HG02588 (cell line): Measurements from ENCODE around the gene CCDC122.
"Not testable (repeated sequence)": the region's sequence is repeated elsewhere in the genome, so short reads cannot be mapped to it uniquely, and the experiment has no call there.

ENCODE experiments used
- ATAC-seq: cut with Tn5 transposase; IDR thresholded peaks from one replicate; pipeline ENCODE4 v1.9.1; 2021; ENCODE audit warnings: mild to moderate bottlenecking, moderate library complexity; ENCODE audit not compliant: unreplicated experiment

Gene CCDC122

DNA sequence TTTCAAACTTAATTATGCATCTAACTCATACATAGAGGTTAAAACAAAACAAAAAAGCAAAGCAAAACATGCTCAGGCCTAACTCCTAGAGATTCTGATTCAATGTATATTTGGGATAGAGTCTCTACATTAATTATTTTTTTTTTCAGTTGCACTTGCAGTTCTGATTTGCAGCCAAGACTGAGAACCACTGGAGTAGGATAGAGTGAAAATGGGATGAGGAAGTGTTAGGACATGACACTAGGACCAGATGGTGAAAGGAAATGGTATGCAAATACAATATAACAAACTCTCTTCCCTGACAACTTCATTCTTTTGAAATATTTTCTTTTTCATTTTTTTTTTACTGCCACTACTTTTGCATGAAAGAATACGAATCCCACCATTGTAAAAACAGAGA lies 1.8 kb downstream of the CCDC122 start:
- no peak for ATAC-seq

DNA sequence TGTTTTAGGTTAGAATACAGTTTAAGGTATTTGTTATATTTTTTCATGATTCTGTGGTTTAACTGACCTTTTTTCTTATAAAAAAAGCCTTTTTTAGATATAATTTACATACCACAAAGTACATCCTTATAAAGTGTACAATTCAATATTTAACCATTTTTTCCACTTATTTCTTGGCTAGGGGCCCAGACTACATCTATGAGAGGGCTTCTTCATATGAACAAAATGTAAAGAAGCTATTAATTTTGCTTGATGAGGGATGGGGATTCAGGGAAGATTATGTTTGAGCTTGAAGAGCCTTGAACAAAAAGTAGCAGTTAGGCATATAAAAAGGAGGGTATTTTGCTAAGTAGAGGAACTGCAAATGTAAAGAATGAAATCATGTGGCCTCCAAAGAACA lies 2.2 kb downstream of the CCDC122 start:
- no peak for ATAC-seq

DNA sequence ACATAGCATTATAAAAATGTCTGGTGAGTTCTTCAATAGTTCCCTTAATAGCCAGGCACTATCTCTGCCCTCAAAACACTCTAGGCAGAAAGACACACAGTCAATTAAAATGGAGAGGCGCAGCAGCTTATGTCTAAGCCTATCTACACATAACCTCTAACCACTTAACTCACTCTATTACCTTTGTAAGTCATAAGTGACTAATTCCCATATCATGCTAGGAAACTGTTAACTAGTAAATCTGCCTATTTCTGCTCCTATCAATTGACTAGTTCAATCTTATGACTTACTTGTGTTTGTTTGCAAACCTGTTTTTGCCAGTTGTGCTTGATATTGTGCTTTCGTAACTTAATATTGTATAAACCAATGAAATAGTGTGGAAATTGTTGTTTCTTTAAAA lies 3.2 kb downstream of the CCDC122 start:
- ATAC-seq = no peak

DNA sequence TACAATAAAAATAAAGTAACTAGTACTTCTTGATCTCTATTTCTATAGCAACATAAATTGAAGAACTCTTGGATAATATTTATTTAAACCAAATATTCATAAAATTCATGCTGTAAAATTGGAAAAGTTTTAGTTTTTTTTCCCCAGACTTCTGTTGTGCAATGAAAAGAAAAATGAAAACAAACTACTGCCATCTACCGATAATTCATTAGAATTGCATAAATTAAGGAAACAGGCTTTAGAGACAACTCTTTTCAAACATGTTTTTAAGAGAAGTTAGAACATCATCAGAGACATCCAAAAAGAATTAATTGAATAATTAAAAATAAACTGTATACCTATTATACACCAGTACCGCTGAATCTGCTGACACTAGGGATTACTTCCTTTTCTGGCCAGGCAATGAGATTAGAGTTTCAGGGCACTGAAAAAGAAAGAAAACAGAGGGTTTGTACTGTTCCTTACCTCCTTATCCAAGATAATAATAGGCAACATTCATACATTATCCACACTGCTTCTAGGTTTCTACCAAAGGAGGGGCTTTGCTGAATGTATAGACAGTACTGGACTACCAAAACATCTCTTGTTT lies 4.9 kb downstream of the CCDC122 start:
- ATAC-seq = no peak

DNA sequence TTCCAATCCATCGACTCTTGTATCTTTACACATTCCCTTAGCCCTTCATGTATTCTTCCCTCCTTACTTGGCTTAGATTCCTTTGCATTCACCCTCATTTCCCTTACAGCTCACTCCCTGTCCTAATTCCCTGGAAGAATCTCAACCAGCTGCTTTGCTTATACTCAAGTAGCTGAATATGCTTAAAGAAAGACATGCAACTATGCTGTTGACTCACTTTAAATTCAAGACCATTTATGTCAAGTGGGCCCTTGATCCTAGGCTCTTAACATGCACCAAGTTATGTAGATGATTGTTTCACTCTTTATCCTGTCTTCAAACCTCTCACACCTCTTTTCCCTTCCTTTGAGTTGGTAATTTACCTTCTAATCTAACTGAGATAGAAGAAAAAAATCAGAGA lies 7.4 kb downstream of the CCDC122 start:
- no peak for ATAC-seq

DNA sequence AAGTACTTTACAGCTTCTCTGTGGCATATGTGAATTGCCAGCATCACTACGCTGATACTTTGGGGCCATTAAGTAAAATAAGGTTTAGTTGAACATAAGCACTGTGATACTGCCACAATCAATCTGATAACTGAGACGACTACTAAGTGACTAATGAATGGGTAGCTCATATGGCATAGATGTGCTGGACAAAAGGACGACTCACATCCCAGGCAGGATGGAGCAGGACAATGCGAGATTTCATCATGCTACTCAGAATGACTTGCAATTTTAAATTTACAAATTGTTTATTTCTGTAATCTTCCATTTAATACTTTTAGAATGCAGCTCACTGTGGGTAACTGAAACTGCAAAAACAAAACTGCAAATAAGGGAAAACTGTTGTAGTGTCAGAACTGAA lies 13.6 kb downstream of the CCDC122 start:
- ATAC-seq = no peak

DNA sequence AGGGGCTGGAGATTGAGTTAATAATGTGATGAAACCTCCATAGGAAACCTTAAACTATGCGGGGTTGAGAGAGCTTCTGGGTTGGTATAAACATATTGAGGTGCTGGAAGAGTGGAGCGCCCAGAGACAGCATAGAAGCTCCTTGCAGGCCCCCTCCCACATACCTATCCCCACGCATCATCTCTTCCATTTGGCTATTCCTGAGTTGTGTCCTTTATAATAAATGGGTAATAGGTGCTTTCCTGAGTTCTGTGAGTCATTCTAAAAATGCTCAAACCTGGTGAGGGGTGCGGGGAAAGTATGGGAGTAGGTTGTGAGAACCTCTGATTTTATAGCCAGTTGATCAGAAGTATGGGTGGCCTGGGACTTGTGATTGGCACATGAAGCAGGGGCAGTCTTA lies 14.6 kb downstream of the CCDC122 start:
- no peak for ATAC-seq

DNA sequence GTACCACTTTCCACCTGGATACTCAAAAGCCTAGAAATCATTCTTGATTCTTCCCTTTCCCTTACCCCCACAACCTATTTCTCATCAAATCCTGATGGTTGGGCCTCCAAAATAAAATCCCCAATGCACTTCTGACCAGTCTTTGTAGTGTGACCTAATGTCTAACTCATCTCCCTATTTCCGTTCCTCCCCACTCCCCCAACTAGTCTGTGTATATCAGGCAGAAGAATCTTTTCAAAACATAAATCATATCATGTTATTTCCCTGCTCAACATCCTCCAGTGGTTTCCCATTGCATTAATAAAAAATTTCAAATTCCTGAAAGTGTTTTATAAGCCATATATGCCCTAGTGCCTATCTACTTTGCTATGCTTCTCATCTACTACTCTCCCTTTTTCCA lies 17.7 kb downstream of the CCDC122 start:
- ATAC-seq = no peak

DNA sequence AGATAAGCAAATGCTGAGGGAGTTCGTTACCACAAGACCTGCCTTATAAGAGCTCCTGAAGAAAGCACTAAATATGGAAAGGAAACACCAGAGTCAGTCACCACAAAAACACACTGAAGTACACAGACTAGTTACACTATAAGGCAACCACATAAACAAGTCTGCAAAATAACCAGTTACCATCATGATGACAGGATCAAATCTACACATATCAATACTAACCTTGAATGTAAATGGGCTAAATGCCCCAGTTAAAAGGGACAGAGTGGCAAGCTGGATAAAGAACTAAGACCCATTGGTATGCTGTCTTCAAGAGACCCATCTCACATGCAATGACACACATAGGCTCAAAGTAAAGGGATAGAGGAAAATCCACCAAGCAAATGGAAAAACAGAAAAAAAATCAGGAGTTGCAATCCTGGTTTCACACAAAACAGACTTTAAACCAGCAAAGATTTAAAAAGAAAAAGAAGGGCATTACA lies 26.6 kb downstream of the CCDC122 start:
- no peak for ATAC-seq

DNA sequence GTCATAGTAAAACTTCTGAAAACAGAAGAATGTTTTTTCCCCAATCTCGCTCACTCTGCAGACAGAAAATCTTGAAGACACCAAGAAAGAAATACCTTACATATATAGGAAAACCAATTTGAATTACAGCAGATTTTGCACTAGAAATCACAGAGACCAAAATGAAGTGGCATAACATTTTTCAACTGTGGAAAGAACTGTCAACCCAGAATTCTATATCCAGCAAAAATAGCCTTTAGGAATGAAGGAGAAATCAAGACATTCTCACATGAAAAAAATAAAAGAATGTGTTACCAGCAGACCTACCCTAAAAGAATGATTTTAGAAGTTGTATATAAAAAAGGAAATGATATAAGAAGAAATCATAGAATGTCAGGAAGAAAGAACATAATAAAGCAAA lies 28.7 kb downstream of the CCDC122 start:
- ATAC-seq = no peak

DNA sequence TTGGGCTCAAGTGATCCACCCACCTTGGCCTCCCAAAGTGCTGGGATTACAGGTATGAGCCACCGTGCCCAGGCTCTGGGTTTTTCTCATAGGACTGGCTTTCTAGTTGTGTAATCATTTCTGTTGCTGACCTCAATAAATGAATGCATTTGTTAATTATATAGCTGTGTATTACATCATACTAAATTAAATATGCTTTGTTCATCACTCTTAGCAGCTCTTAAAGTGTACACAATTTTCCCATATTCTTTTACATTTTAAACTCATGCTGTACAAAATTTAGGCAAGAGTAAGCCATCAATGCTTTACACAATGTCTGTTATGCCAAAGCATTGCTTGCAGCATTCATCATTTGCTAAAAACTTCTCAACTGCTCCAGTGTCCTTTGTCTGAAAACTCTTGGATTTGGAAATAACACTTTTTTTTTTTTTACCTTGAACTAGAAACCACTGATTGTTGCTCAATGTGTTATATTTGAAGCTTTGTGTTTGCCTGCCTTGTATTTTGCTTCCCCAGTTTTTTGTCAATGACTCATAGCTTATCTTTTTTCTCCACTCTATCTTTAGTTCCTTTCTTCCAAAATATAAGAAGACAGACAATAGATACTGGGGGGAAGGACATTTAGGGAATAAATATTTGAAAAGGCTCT lies 31.4 kb downstream of the CCDC122 start:
- ATAC-seq = no peak

DNA sequence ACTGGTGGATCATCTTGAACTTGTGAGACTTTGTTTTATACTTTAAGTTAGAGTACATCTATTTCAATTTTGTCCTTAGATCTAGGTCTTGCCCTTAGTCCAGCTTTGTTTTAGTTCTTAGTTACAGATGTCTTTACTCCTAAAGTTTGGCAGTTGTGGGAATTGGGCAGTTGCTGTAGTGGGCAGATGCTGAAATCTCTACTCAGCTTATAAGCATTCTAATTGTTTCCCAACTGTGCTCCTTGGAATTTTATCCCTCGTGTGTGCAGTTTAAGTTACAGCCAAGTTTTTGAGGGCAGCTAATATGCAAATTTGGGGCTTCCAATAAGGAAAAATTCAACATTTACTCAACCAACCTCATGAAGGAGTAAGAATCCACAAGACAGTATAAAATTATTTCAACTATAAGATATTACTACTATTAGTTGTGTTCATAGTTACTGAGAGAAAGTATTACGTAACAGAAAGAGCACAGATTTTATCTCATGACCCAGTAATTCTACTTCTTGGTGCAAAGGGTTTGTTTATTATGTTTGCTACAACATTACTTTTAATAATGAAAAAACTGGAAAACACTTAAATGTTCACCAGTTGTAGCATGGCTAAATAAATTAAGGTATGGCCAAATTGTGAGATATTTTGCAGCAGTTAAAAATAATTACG lies 32.9 kb downstream of the CCDC122 start:
- no peak for ATAC-seq

DNA sequence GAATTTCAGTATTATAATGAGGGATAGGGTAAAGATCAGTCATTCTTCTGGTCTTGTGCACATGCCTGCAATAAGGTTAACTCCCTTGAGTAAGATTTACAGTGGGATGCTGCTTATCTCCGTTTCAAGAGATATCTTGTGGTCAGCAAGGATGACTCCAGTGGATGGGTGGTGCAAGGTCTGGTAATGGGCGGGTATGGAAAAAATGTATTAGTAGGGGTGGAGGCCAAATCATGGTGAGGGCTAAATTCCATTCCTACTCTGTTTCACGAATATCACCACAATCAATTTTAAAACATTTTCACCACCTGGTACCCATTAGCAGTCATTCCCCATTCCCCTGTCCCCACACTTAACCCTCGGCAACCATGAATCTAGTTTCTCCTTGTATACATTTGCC lies 40.6 kb downstream of the CCDC122 start:
- ATAC-seq = no peak

DNA sequence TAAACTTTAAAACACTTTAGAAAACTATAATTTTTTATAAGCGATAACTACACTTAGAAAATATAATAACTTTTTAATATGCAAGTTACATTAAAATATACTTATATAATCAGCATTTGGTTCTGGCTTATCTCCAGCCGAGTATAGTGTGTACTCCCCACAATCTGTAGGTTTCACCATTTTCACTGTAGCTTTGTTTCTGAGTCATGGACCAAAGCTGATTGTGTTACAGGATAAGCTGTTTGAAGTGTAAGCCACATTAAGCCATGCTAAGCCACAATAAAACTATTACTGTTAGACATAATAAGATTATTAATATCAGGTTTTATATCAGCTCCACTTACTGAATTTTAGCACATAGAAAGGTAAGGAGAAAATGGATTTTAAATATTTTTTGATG lies 43.8 kb downstream of the CCDC122 start:
- ATAC-seq = no peak

DNA sequence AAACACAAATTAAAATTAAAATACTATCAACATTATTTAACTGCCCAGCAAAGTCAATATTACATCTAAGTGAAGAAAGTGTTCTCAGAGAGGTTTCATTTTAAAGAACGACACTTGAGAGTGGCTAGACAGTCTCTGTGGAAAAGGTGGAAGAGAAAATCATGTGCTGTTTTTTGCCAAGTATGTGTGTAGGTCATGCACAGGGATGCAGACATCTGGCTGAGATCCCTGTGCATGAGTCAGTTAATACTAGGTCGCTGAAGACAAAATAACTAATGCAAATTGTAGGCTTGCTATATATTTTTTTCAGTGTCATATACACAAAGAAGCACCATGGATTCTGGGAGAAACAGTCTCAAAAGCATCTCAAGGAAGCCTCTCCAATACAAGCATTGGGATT lies 48.5 kb downstream of the CCDC122 start:
- no peak for ATAC-seq

DNA sequence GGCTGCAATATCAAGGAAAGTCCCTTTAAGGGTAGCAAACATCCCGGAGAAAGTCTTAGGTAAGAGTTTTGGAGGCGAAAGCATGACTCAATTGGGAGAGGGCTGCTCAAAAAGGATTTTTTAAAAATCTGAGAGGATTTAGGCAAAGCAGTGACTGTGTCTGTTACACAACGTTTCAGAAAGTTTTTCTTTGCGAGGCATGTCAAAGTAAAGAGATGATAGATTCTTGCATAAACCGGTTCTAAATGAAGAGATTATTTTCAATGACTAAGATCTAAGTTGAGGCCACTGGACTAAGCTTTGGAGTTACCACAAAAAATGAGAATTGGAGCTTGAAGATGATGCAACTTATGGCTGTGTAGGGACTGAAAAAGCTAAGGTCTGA lies 49.1 kb downstream of the CCDC122 start:
- no peak for ATAC-seq

DNA sequence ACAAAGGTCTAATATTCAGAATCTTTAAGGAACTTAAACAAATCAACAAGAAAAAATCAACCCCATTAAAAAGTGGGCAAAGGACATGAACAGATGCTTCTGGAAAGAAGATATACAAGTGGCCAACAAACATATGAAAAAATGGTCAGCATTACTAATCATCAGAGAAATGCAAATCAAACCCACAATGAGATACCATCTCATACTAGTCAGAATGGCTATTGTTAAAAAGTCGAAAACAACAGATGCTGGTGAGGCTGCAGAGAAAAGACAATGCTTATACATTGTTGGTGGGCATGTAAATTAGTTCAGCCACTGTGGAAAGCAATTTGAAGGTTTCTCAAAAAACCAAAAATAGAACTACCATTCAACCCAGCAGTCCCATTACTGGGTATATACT lies 54.9 kb downstream of the CCDC122 start:
- ATAC-seq = not testable (repeated sequence)

DNA sequence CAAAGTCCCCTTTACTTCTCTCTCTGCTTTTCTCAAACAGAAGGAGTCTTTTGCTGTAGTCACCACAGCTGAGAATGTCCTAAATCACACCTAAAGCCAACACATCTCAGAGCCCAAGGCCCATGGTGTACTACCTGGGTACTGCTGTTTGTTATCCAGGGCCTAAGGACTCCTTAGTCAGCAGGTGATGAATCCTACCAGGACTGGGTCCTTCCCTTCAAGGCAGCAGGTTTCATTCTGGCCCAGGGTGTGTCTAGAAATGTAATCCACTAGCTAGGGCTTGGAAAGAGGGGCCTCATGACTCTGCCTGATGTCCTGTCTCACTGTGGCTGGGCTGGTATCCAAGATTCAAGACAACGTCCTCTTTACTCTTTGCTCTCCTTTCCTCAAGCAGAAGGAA lies 56.6 kb downstream of the CCDC122 start:
- no peak for ATAC-seq

DNA sequence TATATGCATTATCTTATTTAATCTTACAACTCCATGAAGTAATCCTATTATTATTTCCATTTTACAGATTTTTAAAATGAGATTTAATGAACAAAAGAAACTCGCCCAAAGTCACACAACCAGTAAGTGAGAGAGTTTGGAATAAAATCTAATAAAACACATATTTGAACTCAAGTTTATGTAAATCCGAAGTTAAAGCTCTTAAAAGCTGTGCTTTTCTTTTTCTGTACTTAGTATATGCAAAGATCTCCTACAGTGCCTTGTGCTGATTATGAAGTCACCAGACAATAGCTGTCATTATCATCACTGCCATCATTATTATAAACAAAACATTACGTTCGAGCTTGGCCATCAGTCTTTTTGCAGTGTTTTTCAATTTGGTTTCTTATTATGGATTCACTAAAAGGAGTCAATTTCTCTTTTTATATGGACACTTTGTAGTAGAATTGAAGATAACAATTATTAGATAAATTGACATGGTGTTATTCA lies 63.1 kb downstream of the CCDC122 start:
- ATAC-seq = no peak

DNA sequence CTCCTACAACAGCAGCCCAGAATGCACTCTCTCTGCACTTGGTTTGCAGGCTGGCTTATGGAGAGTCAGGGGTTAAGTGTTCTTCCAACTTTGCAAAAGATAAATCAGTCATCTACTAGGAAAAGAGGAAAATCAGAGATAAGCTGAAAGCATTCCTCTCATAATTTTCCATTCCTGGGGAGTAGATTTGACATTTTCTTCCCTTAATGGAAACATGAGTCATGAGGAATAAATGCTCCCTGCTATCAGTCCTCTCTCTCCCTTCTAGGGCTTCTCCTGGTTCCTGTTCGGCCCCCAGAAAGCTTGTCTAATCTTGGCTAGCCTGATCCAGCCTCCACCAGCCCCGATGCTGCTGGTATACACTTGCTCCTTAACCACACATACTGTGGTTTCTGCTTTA lies 64.3 kb downstream of the CCDC122 start:
- ATAC-seq = no peak

DNA sequence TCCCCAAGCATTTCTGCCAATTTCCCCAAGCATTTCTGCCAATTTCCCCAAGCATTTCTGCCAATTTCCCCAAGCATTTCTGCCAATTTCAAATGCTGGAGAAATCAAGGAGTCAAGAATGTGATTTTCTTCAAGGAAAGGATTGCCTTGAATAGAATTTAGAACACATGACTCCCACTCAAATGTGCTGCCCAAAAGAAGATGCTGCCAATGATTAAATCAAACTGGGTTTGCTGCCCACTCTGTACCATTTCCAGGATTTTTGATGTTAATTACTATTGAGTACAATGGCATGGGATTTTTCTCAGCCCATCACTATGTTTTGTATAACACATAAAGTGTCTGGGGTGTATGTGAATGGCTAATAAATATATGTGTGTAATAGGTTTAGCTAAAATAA lies 70.9 kb downstream of the CCDC122 start:
- no peak for ATAC-seq

DNA sequence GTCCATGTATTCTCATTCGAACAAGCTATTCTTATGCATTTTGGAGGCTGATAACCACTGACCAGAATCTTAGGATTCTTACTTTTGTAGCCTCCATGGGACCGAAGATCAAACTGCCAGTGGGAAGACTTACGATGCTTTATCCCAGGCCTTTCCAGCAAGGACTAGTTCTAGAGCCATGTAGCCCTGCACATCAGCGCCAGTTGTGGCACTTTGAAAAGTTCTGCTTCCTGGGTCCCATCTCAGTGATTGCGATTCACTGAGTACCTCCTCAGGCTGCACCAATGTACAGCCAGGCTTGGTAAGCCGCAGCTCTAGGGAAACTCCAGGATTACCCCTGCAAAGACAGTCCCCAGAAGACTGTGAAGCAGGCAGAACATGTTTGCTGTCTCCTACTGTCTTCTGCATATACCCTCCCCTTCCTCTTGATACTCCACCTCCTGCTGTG lies 73.8 kb downstream of the CCDC122 start:
- ATAC-seq = no peak
